ENCODE results near the gene CALCOCO1.
A peak's percentile ranks its signal among the peaks of the same experiment; 100 is the strongest.

The CALCOCO1 gene

GRCh38 chr12:53712059-53712643, 15.1 kb downstream of the CALCOCO1 start:
- no peak for ATAC-seq (ENCODE audit: low read depth)
- Mint-ChIP-seq H3K4me3 (no peak overlapping the region), H3K36me3 (peaks cover 33% of the 10 kb centered on the region), H3K27ac (no peak overlapping the region), H3K9me3 (no peaks in the 10 kb centered on the region), H3K4me1 (peaks cover 9% of the 10 kb centered on the region), H3K27me3 (peaks cover 5% of the 10 kb centered on the region)
- DNase-seq (ENCODE audit: low spot score in 2 of 2) = no peak

GRCh38 chr12:53710091-53710490, 17.2 kb downstream of the CALCOCO1 start:
- DNase-seq (ENCODE audit: low spot score in 2 of 2) = no peak
- Mint-ChIP-seq H3K27me3 (peaks cover 11% of the 10 kb centered on the region), H3K27ac (no peak overlapping the region), H3K4me1 (peaks cover 9% of the 10 kb centered on the region), H3K36me3 (peaks cover 20% of the 10 kb centered on the region), H3K9me3 (no peaks in the 10 kb centered on the region), H3K4me3 (no peak overlapping the region)
- no peak for ATAC-seq (ENCODE audit: low read depth)

- Mint-ChIP-seq H3K36me3 (peaks cover 18% of the 10 kb centered on the region), H3K4me1 (peaks cover 9% of the 10 kb centered on the region), H3K27me3 (peaks cover 11% of the 10 kb centered on the region), H3K9me3 (no peaks in the 10 kb centered on the region), H3K4me3 (no peak overlapping the region), H3K27ac (no peak overlapping the region)
- ATAC-seq (ENCODE audit: low read depth) (no peak), DNase-seq (ENCODE audit: low spot score in 2 of 2) (no peak)
Observed at GRCh38 chr12:53709671-53710070, 17.6 kb downstream of the CALCOCO1 start.

GRCh38 chr12:53706080-53706479, 21.2 kb downstream of the CALCOCO1 start:
- H3K9me3 Mint-ChIP-seq = no peaks in the 10 kb centered on the region
- H3K4me1 Mint-ChIP-seq = peaks cover 10% of the 10 kb centered on the region
- H3K27me3 Mint-ChIP-seq = peaks cover 26% of the 10 kb centered on the region
- H3K4me3 Mint-ChIP-seq = no peak overlapping the region
- no peaks in the 10 kb centered on the region for H3K36me3 Mint-ChIP-seq
- DNase-seq (ENCODE audit: low spot score in 2 of 2) (no peak), ATAC-seq (ENCODE audit: low read depth) (no peak)
- H3K27ac Mint-ChIP-seq = no peak overlapping the region

- no peak overlapping the region for H3K27ac Mint-ChIP-seq
- H3K27me3 Mint-ChIP-seq = peaks cover 28% of the 10 kb centered on the region
- DNase-seq (ENCODE audit: low spot score in 2 of 2) = no peak
Observed at GRCh38 chr12:53703756-53704155, 23.5 kb downstream of the CALCOCO1 start.

GRCh38 chr12:53701518-53702264, 25.6 kb downstream of the CALCOCO1 start:
- ATAC-seq (ENCODE audit: low read depth) = peak; percentile 95
- no peaks in the 10 kb centered on the region for H3K36me3 Mint-ChIP-seq
- H3K27me3 Mint-ChIP-seq = peaks cover 35% of the 10 kb centered on the region
- no peaks in the 10 kb centered on the region for H3K9me3 Mint-ChIP-seq
- no peak overlapping the region for H3K4me3 Mint-ChIP-seq
- no peak overlapping the region for H3K27ac Mint-ChIP-seq
- DNase-seq (ENCODE audit: low spot score in 2 of 2) = peak; percentile 63 to 66
- peaks cover 9% of the 10 kb centered on the region for H3K4me1 Mint-ChIP-seq

More at GRCh38 chr12:53703756-53704155, 23.5 kb downstream of the CALCOCO1 start:
- no peaks in the 10 kb centered on the region for H3K9me3 Mint-ChIP-seq
- no peak overlapping the region for H3K4me3 Mint-ChIP-seq
- ATAC-seq (ENCODE audit: low read depth) = no peak
- H3K4me1 Mint-ChIP-seq = peaks cover 4% of the 10 kb centered on the region
- H3K36me3 Mint-ChIP-seq = no peaks in the 10 kb centered on the region

- Mint-ChIP-seq H3K27ac (no peak overlapping the region), H3K4me3 (no peak overlapping the region), H3K36me3 (no peaks in the 10 kb centered on the region), H3K4me1 (peaks cover 18% of the 10 kb centered on the region), H3K9me3 (no peaks in the 10 kb centered on the region), H3K27me3 (peaks cover 40% of the 10 kb centered on the region)
- ATAC-seq (ENCODE audit: low read depth) (no peak), DNase-seq (ENCODE audit: low spot score in 2 of 2) (no peak)
Observed at GRCh38 chr12:53700567-53700966, 26.7 kb downstream of the CALCOCO1 start.

GRCh38 chr12:53699678-53700025, 27.6 kb downstream of the CALCOCO1 start:
- Mint-ChIP-seq H3K27ac (no peak overlapping the region), H3K4me3 (no peak overlapping the region), H3K4me1 (peaks cover 24% of the 10 kb centered on the region), H3K9me3 (no peaks in the 10 kb centered on the region), H3K27me3 (peaks cover 40% of the 10 kb centered on the region), H3K36me3 (no peaks in the 10 kb centered on the region)
- ATAC-seq (ENCODE audit: low read depth) (no peak), DNase-seq (ENCODE audit: low spot score in 2 of 2) (no peak)

- H3K4me1 Mint-ChIP-seq = peaks cover 29% of the 10 kb centered on the region
- no peak overlapping the region for H3K27ac Mint-ChIP-seq
- ATAC-seq (ENCODE audit: low read depth) (no peak), DNase-seq (ENCODE audit: low spot score in 2 of 2) (no peak)
- H3K27me3 Mint-ChIP-seq = peaks cover 44% of the 10 kb centered on the region
- no peak overlapping the region for H3K4me3 Mint-ChIP-seq
- no peaks in the 10 kb centered on the region for H3K9me3 Mint-ChIP-seq
- no peaks in the 10 kb centered on the region for H3K36me3 Mint-ChIP-seq
Observed at GRCh38 chr12:53698948-53699677, 28.1 kb downstream of the CALCOCO1 start.

GRCh38 chr12:53696655-53697331, 30.5 kb downstream of the CALCOCO1 start:
- Mint-ChIP-seq H3K4me3 (peak overlapping the region; percentile 68), H3K4me1 (peaks cover 28% of the 10 kb centered on the region), H3K27ac (no peak overlapping the region), H3K9me3 (no peaks in the 10 kb centered on the region), H3K36me3 (no peaks in the 10 kb centered on the region), H3K27me3 (peaks cover 43% of the 10 kb centered on the region)
- ATAC-seq (ENCODE audit: low read depth) (no peak), DNase-seq (ENCODE audit: low spot score in 2 of 2) (no peak)

GRCh38 chr12:53696285-53696654, 31.0 kb downstream of the CALCOCO1 start:
- DNase-seq (ENCODE audit: low spot score in 2 of 2) (no peak), ATAC-seq (ENCODE audit: low read depth) (no peak)
- H3K36me3 Mint-ChIP-seq = peaks cover 2% of the 10 kb centered on the region
- peak overlapping the region; percentile 68 for H3K4me3 Mint-ChIP-seq
- peaks cover 2% of the 10 kb centered on the region for H3K9me3 Mint-ChIP-seq
- H3K4me1 Mint-ChIP-seq = peaks cover 26% of the 10 kb centered on the region
- H3K27me3 Mint-ChIP-seq = peaks cover 42% of the 10 kb centered on the region
- H3K27ac Mint-ChIP-seq = no peak overlapping the region

GRCh38 chr12:53695152-53696145, 31.8 kb downstream of the CALCOCO1 start:
- H3K27ac Mint-ChIP-seq = no peak overlapping the region
- ATAC-seq (ENCODE audit: low read depth) (peak; percentile 56), DNase-seq (ENCODE audit: low spot score in 2 of 2) (peak in 1 of 2 donors; percentile 31)
- H3K4me3 Mint-ChIP-seq = peak overlapping the region; percentile 67
- H3K27me3 Mint-ChIP-seq = peaks cover 44% of the 10 kb centered on the region
- H3K9me3 Mint-ChIP-seq = peaks cover 2% of the 10 kb centered on the region
- H3K36me3 Mint-ChIP-seq = peaks cover 2% of the 10 kb centered on the region
- peaks cover 26% of the 10 kb centered on the region for H3K4me1 Mint-ChIP-seq

GRCh38 chr12:53694756-53695151, 32.5 kb downstream of the CALCOCO1 start:
- Mint-ChIP-seq H3K27ac (no peak overlapping the region), H3K4me3 (peak overlapping the region; percentile 67)

More at GRCh38 chr12:53694756-53695151, 32.5 kb downstream of the CALCOCO1 start:
- H3K4me1 Mint-ChIP-seq = peaks cover 26% of the 10 kb centered on the region
- H3K9me3 Mint-ChIP-seq = peaks cover 2% of the 10 kb centered on the region
- H3K36me3 Mint-ChIP-seq = peaks cover 2% of the 10 kb centered on the region
- ATAC-seq (ENCODE audit: low read depth) (no peak), DNase-seq (ENCODE audit: low spot score in 2 of 2) (no peak)
- H3K27me3 Mint-ChIP-seq = peaks cover 44% of the 10 kb centered on the region

Measured in memory B cell (primary cell).